GM10847 (cell line): Measurements from ENCODE around the gene COG5.

ENCODE experiments used
- POLR2A ChIP-seq: IDR thresholded peaks from 2 replicates; pipeline ENCODE4 v1.6.1; 2011; ENCODE audit not compliant: insufficient read length; ENCODE audit errors: extremely low read depth

COG5 gene

GRCh38 chr7:107269790-107270189 lies 293.9 kb downstream of the COG5 start:
- TF ChIP-seq POLR2A: no peak

DNA sequence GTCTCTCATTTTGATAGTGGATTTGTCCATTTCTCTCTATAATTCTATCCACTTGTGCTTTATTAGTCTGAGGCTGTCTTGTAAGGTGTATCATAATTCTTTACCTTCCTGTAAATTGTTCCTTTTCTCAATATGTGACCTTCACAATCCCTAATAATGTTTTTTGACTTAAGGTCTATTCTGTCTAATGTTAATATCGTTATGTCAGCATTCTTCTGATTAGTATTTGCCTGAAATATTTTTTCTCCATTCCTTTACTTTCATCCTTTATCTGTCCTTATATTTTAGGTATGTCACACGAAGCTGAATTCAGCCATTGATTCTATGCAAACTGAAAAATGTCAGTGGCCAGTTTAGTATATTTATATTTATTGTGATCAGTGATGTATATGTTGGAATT lies 295.1 kb downstream of the COG5 start:
- TF ChIP-seq POLR2A: no peak

GRCh38 chr7:107267138-107267537 lies 296.6 kb downstream of the COG5 start:
- no peak for TF ChIP-seq POLR2A

GRCh38 chr7:107264723-107265122 lies 299.0 kb downstream of the COG5 start:
- TF ChIP-seq POLR2A: no peak

DNA sequence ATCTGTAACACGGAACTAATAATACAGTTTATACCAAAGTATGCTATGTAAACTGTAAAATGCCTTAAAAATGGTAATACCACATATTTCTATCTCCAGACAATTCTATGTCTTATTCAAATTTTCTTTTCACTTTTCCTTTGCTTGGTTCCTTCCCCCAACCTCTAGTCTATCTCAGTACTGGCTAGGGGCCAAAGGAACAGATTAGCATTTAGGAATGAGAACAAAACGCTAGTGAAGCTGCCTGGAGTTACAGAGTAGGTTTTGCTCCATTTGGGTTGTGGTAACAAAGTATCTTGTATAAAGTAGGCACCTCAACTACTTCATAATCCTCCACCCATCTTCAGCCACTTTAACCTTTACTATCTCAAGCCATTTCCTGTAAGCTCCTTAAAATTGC lies 300.9 kb downstream of the COG5 start:
- TF ChIP-seq POLR2A: no peak

DNA sequence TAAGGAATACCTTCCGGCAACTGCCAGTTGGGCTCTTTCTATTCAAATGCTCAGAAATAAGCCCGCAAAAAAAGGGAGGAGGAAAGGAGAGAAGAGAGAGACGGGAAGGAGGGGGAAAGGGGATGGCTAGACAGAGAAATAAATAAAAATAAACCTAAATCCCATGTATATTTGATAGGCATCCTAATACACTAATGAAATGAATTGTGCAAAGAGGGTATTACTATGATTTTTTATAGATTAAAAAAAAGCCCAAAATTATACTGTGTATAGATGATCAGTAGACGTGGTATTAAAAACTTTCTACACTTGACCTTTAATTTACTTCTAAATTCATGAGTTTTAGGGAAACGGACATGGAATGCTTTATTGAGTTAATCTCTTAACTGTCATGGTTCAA lies 305.0 kb downstream of the COG5 start:
- TF ChIP-seq POLR2A: no peak

DNA sequence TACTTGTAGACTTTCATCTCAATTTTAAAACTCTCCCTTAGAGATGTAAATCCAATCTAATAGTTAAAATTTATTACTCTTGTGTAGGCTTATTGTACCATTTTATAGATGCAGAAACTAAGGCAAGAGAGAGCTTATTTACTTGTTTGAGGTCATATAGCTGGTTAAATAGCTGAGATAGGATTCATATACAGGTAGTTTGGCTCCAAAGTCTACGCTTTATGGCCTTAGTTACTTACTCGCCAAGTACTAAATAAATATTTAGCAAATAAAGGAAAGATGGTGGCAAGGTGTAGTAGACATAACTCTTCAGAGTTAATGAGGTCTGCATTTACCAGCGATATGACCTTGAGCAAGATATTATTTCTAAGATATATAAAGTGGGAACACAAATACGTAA lies 308.1 kb downstream of the COG5 start:
- TF ChIP-seq POLR2A: no peak

DNA sequence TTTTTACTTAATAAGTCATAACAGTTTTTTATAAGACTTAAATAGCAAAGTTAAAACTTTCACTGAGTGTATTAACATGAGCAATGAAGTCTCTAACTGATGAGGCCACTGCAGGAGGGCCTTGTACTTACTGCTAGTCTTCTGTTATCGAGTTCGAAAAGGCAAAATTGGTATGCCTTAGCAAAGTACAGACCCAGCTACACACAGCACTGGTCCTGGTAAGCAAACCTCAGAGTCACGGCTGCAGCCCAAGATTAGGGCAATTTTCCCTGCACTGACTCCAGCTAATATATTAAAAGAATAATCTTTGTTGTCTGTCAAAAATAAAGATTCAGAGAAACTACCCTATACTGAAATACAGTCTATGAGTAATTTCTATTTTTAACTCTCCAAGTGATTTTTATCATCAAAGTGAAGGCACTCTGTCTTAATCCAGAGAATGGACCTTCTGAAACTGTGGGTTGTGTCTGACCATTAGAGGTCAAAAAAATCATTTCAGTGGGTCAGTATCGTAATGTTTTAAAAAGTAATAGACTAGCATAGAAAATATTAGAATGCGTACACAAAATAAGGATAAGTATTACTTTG lies 309.2 kb downstream of the COG5 start:
- no peak for TF ChIP-seq POLR2A

- TF ChIP-seq POLR2A: no peak
Observed at GRCh38 chr7:107253599-107253998, 310.1 kb downstream of the COG5 start.

DNA sequence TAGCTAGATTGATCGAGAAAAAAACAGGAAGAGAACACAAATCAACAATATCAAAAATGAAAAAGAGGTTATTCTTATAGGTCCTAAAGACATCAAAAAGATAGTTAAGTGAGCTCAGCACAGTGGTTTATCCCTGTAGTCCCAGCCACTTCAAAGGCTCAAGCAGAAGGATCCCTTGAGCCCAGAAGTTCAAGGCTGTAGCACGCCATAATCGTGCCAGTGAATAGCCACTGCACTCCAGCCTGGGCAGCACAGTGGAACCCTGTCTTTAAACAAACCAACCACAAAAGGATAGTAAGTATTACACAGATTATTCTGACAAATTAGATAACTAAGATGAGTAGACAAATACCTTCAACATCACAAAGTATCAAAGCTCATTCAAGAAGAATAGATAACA lies 311.8 kb downstream of the COG5 start:
- TF ChIP-seq POLR2A: no peak

GRCh38 chr7:107248551-107249316 lies 315.0 kb downstream of the COG5 start:
- TF ChIP-seq POLR2A: no peak

GRCh38 chr7:107244613-107245012 lies 319.1 kb downstream of the COG5 start:
- TF ChIP-seq POLR2A: no peak

- no peak for TF ChIP-seq POLR2A
Observed at GRCh38 chr7:107242267-107242666, 321.5 kb downstream of the COG5 start.

- no peak for TF ChIP-seq POLR2A
Observed at GRCh38 chr7:107237451-107237850, 326.3 kb downstream of the COG5 start.

DNA sequence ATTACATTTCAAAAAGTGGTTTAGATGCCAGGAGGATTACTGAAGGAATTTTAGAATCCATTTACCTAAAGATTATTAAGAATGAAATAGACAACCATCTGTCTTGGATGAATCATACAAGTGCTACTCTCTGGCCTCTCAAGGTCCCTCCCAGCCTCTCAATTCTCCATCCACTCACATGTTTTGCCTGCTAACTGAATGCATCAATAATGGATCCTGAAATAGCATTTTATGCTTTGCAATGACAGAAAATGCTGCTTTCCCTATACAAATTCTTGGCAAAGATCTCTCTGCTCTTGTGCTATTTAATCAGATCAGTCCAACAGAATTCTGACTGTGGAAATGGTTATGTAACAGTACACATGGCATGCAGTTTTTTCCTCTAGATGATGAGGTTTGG lies 326.9 kb downstream of the COG5 start:
- no peak for TF ChIP-seq POLR2A

GRCh38 chr7:107234436-107234835 lies 329.3 kb downstream of the COG5 start:
- no peak for TF ChIP-seq POLR2A

DNA sequence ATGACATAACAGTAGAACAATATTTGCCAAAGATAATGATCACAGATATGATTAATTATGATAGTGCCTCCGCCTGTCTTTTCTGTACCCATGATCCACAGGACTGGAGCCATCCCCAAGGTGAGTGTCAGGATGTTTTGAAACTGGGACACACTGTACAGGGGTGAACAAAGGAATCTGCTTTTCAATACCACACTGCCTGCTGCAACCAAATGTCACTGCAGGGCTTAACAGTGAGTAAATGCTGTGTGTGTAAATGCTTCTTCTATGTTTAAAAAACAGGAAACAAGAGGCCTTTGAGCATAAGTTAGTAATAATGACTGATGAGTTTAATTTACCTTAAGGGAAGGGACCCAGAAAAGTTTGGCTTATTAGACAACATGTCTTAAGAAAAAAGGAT lies 329.7 kb downstream of the COG5 start:
- no peak for TF ChIP-seq POLR2A
